ENCODE results near the gene GPR32. TPM values are rescaled to one million over a fixed set of nuclear protein-coding genes. Genes with fewer than 3 reads are reported as not detected.
A peak's percentile ranks its signal among the peaks of the same experiment; 100 is the strongest.

GPR32 gene
- total RNA-seq, 6 donors from 2014 or later = not detected

- no peaks in the 10 kb centered on the region for H3K4me1 ChIP-seq
Observed at GRCh38 chr19:50792272-50793250, 22.3 kb downstream of the GPR32 start.

DNA sequence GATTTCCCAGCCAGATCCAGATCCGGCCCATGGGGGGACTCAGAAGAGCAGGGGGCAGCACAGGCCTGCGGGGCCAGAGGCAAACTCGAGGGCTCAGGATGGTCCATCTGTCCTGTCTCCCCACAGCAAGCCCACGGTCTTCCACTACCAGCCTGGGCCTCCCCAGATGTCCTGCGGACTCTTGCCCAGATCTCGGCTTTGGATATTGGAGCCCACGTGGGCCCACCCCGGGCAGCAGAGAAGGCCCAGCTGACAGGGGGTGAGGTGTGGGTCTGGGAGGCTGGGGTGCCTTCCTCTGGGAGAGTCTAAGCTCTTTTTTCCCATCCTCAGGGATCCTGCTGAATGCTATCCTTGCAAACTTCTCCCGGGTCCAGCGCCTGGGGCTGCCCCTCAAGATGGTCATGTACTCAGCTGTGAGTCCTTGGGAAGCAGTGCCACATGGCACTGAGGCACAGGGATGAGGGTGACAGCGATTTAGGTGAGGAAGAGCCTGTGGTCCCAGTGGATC is 23.3 kb downstream of the GPR32 start:
- ATAC-seq (ENCODE audit: low FRiP score in 2 of 2) = no peak
- WGBS, 2 donors = 58 to 73% methylated on average over 3 to 11 of the region's 11 CpGs
- no peak for DNase-seq
- Histone ChIP-seq H3K36me3 (peaks cover 9 to 23% (median 15%) of the 10 kb centered on the region in 4 donors), H3K4me3 (no peak overlapping the region), H3K27me3 (no peaks in the 10 kb centered on the region), H3K27ac (no peak overlapping the region), H3K9me3 (no peaks in the 10 kb centered on the region), H3K4me1 (no peaks in the 10 kb centered on the region)
- TF ChIP-seq EP300 (IDR thresholded peaks at IDR 0.05) (no peak), POLR2AphosphoS5 (IDR thresholded peaks at IDR 0.05) (no peak), CTCF (IDR thresholded peaks at IDR 0.05) (no peak), POLR2A (IDR thresholded peaks at IDR 0.05) (no peak)

More at GRCh38 chr19:50792272-50793250, 22.3 kb downstream of the GPR32 start:
- TF ChIP-seq POLR2A (IDR thresholded peaks at IDR 0.05) (no peak), POLR2AphosphoS5 (IDR thresholded peaks at IDR 0.05) (no peak), EP300 (IDR thresholded peaks at IDR 0.05) (no peak)
- WGBS, 2 donors = 84 to 87% methylated on average over 8 to 13 of the region's 13 CpGs
- no peak for DNase-seq
- Histone ChIP-seq H3K27me3 (no peaks in the 10 kb centered on the region), H3K4me3 (no peak overlapping the region), H3K9me3 (no peaks in the 10 kb centered on the region), H3K36me3 (peaks cover under 1 to 12% (median 4%) of the 10 kb centered on the region in 4 donors), H3K27ac (no peak overlapping the region)
- ATAC-seq (ENCODE audit: low FRiP score in 2 of 2) = no peak

DNA sequence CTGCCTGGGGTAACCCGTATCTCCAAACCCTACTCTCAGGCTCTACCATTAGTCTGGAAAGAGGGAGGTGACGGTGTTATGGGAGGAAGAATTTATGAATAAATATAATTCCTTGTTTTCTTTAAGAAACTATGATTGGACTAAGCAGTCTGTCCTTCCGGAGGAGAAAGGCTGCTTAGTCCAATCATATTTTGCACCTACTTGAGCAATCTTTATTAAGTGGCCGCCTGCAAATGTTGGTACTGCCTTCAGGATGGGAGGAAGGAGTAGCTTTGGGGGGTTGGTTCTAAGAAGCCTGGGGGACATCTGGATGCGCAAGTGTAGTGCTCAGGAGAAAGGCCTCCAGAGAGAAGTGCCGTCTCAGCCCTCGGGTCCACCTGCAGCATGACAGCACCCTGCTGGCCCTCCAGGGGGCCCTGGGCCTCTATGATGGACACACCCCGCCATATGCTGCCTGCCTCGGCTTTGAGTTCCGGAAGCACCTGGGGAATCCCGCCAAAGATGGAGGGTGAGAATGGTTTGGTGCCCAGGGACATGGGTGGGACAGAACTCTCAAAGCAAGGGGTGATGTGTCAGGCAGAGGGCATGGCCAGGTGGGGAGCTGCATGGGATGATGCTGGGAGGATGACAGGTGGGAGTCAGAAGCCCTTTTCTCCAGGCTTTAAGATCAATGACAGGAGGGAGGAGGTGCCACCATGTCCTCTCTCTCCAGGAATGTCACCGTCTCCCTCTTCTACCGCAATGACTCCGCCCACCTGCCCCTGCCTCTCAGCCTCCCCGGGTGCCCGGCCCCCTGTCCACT is 24.0 kb downstream of the GPR32 start:
- 29 to 34% methylated on average over 13 to 16 of the region's 16 CpGs for WGBS, 2 donors
- H3K9me3 ChIP-seq = no peaks in the 10 kb centered on the region
- H3K4me1 ChIP-seq = no peaks in the 10 kb centered on the region
- TF ChIP-seq CTCF (IDR thresholded peaks at IDR 0.05) = no peak
- no peak for TF ChIP-seq POLR2AphosphoS5 (IDR thresholded peaks at IDR 0.05)
- no peak overlapping the region for H3K4me3 ChIP-seq
- no peaks in the 10 kb centered on the region for H3K27me3 ChIP-seq
- ATAC-seq (ENCODE audit: low FRiP score in 2 of 2) = no peak
- no peak overlapping the region for H3K27ac ChIP-seq
- peaks cover 9 to 29% (median 21%) of the 10 kb centered on the region in 4 donors for H3K36me3 ChIP-seq
- no peak for DNase-seq

DNA sequence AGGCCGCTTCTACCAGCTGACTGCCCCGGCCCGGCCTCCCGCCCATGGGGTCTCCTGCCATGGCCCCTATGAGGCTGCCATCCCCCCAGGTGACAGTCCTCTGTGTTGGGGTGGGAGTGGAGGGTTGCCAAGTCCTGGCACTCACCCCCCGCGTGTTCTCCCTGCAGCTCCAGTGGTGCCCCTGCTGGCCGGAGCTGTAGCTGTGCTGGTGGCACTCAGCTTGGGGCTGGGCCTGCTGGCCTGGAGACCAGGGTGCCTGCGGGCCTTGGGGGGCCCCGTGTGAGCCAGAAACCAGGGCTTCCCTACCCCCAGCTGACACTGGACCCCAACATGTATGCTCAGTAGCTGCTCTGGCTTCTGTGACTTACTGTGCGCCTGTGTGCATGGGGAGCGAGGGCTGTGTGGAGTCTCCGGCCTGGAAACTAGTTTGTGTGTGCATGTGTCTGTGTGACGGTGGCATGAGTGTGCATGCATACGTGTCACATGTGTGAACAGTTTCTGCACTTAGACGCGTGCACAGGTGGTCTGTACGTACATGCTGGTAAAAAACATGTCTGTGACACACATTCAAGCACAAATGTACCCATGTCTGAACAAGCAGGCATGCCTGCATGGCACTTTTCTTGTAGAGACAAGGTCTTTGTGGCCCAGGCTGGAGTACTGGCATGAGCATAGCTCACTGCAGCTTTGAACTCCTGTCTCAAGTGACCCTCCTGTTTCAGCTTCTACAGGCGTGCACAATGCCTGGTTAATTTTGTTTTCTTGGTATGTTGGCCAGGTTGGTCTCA is 24.8 kb downstream of the GPR32 start:
- no peaks in the 10 kb centered on the region for H3K9me3 ChIP-seq
- no peak for ATAC-seq (ENCODE audit: low FRiP score in 2 of 2)
- no peak overlapping the region for H3K27ac ChIP-seq
- TF ChIP-seq EP300 (IDR thresholded peaks at IDR 0.05) (no peak), POLR2A (IDR thresholded peaks at IDR 0.05) (no peak), POLR2AphosphoS5 (IDR thresholded peaks at IDR 0.05) (no peak), CTCF (IDR thresholded peaks at IDR 0.05) (no peak)
- no peaks in the 10 kb centered on the region for H3K27me3 ChIP-seq
- DNase-seq = peak in 1 of 2 donors; percentile 64
- H3K36me3 ChIP-seq = peaks cover 9 to 37% (median 24%) of the 10 kb centered on the region in 4 donors
- WGBS, 2 donors = 61 to 63% methylated on average over 16 to 17 of the region's 18 CpGs
- H3K4me3 ChIP-seq = no peak overlapping the region
- no peaks in the 10 kb centered on the region for H3K4me1 ChIP-seq
